Dedifferentiated amniotic fluid mesenchymal stem cell (primary cell): ENCODE results near the gene MTA3.
"Not testable (repeated sequence)": the region's sequence is repeated elsewhere in the genome, so short reads cannot be mapped to it uniquely, and the experiment has no call there.

Experiments used
- DNase-seq: peaks from one replicate; pipeline ENCODE4 v3.0.0-alpha.2; 2016; ENCODE audit errors: extremely low spot score

Gene MTA3

DNA sequence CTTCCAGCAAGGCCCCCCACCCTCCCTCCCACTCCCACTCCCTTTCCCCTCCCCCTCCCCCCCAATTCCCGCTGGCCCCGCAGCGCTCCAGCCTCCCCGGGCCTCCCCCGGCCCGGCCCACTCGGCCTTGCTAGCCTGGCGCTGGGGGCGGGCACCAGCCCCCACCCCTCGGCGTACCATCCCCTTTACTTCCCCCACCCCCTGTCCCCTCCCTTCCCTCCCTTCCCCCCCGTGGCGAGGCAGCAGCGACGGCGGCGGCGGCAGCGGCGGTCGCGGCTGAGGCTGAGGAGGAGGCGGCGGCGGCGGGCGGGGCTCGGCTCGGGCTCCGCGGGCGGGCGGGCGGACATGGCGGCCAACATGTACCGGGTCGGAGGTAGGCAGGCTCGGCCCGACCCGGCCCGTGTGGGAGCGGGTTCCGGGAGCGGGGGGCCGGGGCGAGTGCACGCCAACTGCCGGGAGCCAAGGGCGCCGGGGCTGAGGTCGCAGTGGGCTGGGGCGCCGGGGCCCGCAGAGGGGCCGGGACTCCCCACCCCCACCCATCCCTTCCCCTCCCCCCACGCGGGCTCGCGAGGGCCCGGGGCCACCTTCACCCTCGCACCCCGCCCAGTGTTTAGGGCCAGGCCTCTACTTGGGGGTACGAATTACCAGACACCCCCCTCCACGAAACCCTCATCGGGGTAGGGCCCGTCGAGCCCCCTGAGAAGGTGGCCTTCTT is at the start of gene MTA3:
TSS of gene MTA3 (plus strand) at position 232 of the 715 bp plus-strand sequence. CDS start at position 346, 114 bp downstream.
- DNase-seq = no peak

DNA sequence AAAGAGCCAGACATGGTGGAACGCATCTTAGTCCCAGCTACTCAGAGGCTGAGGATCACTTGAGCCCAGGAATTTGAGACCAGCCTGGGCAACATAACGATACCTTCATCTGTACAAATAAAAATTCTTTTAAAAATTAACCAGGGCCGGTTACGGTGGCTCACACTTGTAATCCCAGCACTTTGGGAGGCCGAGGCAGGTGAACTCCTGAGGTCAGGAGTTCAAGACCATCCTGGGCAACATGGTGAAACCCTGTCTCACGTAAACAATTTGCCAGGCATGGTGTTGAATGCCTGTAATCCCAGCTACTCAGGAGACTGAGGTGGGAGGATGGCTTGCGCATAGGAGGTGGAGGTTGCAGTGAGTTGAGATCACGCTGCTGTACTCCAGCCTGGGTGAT is 48.8 kb upstream of the MTA3 start:
- DNase-seq = no peak

- no peak for DNase-seq
Observed at GRCh38 chr2:42522035-42522434, 46.4 kb upstream of the MTA3 start.

GRCh38 chr2:42523341-42523740 is 45.1 kb upstream of the MTA3 start:
- DNase-seq = no peak

DNA sequence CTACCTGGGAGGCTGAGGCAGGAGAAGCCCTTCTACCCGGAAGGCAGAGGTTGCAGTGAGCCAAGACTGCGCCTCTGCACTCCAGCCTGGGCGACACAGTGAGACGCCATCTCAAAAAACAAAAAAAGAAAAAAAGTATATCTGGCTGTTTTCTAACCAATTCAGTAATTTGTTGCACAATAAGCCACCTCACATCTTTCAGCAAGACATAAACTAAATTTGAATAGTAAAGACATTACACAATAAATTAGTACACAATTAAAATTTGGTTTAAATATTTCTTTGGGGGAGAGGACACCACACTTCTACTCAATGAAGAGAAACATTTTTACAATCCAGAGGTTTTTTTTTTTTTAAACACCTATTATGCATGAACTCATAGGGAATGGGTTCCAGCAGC is 36.0 kb upstream of the MTA3 start:
- DNase-seq = no peak

DNA sequence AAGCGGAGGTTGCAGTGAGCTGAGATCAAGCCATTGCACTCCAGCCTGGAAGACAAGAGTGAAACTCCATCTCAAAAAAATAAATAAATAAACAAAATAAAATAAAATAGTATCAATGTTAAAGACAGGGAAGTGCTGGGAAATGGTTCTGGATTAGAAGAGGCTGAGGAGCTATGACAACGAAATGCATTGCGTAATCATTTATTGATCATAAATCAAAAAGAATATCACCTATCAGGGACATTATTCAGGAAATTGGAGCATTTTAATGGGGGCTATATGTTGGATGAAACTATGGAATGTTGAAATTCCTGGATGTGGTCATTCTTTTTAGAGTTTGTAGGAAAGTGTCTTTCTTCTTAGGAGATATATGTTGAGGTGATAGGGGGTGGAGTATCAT is 30.9 kb upstream of the MTA3 start:
- DNase-seq = no peak

DNA sequence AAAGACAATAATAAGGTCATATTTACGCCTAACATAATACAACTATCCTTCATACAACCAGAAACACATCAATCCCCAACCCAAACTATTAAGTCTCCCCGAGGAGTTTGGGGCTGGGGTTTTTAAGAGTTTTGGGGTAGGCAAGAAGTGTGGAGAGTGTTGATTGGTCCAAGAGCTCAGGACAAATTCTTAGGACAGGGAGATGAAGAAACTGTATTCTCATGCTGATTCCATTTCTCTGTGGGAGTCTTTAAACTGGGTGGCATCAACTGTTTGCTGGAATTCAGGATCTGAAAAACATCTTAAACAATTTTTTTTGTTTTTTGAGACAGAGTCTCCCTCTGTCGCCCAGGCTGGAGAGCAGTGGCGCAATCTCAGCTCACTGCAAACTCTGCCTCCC is 25.6 kb upstream of the MTA3 start:
- DNase-seq = no peak

GRCh38 chr2:42545023-42545721 is 23.3 kb upstream of the MTA3 start:
- DNase-seq = no peak

DNA sequence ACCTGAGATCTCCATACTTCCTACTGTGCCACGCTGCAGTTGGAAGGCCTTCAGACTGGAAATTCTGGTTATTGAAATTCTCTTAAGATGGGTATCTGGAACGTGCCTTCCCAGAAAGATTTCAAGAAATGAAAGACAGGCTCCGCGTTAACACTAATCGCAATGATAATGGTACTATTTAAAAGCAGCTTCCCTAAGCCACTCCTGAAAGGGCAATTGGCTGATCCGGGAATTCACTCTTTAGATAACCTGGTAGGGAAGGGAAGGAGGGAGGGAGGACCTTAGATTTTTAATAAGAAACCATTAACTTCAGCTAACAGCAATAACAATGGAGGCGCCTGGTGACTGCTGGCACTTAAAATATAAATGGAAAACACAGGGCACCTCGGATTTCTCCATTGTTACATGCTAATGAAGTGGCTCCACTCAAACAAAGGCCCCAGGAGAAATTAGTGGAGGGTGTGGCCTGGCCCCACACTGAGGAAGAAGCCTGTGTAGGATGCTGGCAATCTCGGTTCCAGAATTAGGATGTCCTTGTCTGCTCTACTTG is 22.5 kb upstream of the MTA3 start:
- no peak for DNase-seq

GRCh38 chr2:42547014-42547413 is 21.4 kb upstream of the MTA3 start:
- DNase-seq = no peak

GRCh38 chr2:42547446-42548295 is 20.8 kb upstream of the MTA3 start:
- DNase-seq = no peak

DNA sequence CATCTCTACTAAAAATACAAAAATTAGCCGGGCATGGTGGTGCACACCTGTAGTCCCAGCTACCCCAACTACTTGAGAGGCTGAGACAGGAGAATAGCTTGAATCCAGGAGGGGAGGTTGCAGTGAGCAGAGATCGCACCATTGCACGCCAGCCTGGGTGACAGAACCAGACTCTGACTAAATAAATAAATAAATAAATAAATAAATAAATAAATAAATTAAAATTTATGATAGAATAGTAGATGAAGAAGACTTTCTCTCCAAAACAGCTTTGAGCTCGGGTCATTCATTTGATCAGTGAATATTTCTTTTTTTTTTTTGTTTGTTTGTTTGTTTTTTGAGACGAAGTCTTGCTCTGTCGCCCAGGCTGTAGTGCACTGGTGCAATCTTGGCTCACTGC is 17.6 kb upstream of the MTA3 start:
- no peak for DNase-seq

DNA sequence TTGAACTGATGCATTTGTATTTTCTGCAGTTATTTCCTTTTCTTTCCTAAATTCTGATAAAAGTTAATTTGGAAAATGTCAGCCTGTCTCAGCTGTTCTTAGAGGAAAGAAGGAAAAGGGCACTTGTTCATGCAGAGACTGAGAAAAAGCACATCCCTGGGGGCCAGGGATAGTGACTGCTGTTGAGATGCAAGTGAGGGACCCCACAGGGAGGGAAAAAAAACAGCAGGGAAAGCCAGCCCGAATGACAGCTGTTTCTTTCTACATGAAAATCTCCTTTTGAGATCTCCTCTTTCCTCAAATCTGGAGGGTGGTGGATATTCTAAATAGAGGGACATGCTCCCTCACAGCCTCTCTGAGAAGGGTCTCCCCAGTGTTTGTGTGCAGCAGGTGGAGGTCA is 14.0 kb upstream of the MTA3 start:
- DNase-seq = no peak

GRCh38 chr2:42556315-42556890 is 12.0 kb upstream of the MTA3 start:
- no peak for DNase-seq

- no peak for DNase-seq
Observed at GRCh38 chr2:42557306-42557705, 11.1 kb upstream of the MTA3 start.

- DNase-seq = no peak
Observed at GRCh38 chr2:42558827-42559226, 9.6 kb upstream of the MTA3 start.

DNA sequence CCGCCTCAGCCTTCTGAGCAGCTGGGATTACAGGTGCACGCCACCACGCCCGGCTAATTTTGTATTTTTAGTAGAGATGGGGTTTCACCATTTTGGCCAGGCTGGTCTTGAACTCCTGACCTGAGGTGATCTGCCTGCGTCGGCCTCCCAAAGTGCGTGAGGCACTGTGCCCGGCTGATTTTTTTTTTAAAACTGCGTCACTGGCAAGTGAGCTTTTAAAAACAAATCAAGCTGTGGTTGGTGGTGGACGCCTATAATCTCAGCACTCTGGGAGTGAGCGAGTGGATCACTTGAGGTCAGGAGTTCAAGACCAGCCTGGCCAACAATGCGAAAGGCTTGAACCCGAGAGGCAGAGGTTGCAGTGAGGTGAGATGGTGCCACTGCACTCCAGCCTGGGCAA is 8.3 kb upstream of the MTA3 start:
- not testable (repeated sequence) for DNase-seq

DNA sequence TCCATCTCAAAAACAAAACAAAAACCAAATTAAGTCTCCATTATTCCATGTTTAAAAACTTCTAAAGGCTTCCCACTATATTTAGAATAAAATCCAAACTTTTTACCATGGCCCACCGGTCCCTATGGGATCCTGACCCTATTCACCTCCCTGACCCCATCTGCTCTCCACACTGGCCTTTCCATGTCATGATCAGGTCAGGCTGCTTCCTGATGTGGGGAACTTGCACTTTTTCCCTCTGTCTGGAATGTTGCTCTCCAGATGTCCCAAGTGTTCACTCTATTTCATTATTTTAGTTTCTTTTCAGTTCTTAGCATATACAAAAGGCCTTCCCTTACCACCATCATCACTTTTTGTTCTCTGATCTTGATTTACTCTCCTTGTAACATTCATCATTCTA is 7.5 kb upstream of the MTA3 start:
- no peak for DNase-seq

GRCh38 chr2:42562474-42563144 is 5.8 kb upstream of the MTA3 start:
- DNase-seq = no peak

DNA sequence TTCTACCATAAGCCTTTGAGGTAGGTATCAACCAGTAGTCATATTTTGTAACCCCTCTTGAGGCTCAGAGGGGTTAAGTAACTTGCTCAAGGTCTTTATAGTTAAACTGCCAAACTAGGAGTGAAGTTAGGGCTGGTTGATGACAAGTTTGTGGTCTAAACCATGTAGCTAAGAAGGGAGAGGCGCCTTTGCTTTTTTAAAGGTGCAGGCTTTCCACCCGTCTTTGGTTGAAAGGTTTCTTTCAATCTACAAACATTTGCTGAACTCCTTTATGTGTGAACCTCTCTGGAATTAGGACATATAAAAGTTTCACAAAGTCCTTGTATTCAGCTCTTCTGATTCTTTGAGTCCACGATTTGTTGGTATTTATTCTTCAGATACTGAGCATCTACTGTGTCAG is 2.4 kb upstream of the MTA3 start:
- DNase-seq = no peak

DNA sequence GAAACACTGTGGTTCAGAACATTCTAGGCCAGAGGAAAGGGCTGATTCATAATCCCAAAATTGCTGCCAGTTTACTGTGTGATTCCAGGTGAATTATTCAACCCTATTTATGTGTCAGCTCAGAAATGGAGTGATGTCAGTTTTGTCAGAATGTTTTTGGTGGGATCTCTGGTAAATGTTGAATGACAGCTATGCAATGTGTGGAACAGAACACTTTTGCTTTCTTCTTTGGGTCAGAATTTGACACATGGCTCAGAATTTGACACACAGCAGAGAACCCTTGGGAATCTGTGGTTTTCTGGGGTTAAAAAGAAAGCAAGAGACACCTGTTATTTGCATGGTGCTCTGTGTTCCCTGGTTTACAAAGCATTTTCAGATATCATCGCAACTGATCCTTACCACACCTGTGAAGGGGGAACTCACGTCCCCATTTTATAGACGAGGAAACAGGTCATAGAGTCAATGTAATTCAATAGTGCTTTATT is 1.6 kb upstream of the MTA3 start:
- no peak for DNase-seq
